ENCODE data around the gene TPCN2.

Gene TPCN2

GRCh38 chr11:69063652-69064260 lies 15.0 kb downstream of the TPCN2 start:
- no peaks in the 10 kb centered on the region for H3K27me3 ChIP-seq (replicated peaks)
- H3K36me3 ChIP-seq (replicated peaks) = no peaks in the 10 kb centered on the region
- no peak overlapping the region for H3K4me3 ChIP-seq (ENCODE audit: low read depth, low read length)
- DNase-seq = no peak
- no peak overlapping the region for H3K27ac ChIP-seq
- no peak for TF ChIP-seq CTCF (IDR thresholded peaks at IDR 0.05; ENCODE audit: low read depth, low read length, missing control alignments)
- in situ Hi-C loops (cut with HindIII; ENCODE audit: low pct_ligation_motif_present, low sequenced_read_pairs) = no loop called here

GRCh38 chr11:69064394-69064957 lies 15.7 kb downstream of the TPCN2 start:
- DNase-seq = no peak
- no peak overlapping the region for H3K27ac ChIP-seq
- H3K4me3 ChIP-seq (ENCODE audit: low read depth, low read length) = no peak overlapping the region
- H3K27me3 ChIP-seq (replicated peaks) = no peaks in the 10 kb centered on the region
- in situ Hi-C loops (cut with HindIII; ENCODE audit: low pct_ligation_motif_present, low sequenced_read_pairs) = no loop called here
- no peak for TF ChIP-seq CTCF (IDR thresholded peaks at IDR 0.05; ENCODE audit: low read depth, low read length, missing control alignments)
- H3K36me3 ChIP-seq (replicated peaks) = no peaks in the 10 kb centered on the region

- in situ Hi-C loops (cut with HindIII; ENCODE audit: low pct_ligation_motif_present, low sequenced_read_pairs) = no loop called here
Measured at GRCh38 chr11:69065147-69065710, 16.5 kb downstream of the TPCN2 start.

GRCh38 chr11:69066122-69067112 lies 17.7 kb downstream of the TPCN2 start:
- H3K4me3 ChIP-seq (ENCODE audit: low read depth, low read length) = no peak overlapping the region
- in situ Hi-C loops (cut with HindIII; ENCODE audit: low pct_ligation_motif_present, low sequenced_read_pairs) = no loop called here
- no peak overlapping the region for H3K27ac ChIP-seq
- TF ChIP-seq CTCF (IDR thresholded peaks at IDR 0.05; ENCODE audit: low read depth, low read length, missing control alignments) = no peak
- H3K36me3 ChIP-seq (replicated peaks) = no peaks in the 10 kb centered on the region
- DNase-seq = no peak
- H3K27me3 ChIP-seq (replicated peaks) = no peaks in the 10 kb centered on the region

More at GRCh38 chr11:69065147-69065710, 16.5 kb downstream of the TPCN2 start:
- no peak for DNase-seq
- H3K27me3 ChIP-seq (replicated peaks) = no peaks in the 10 kb centered on the region
- no peak overlapping the region for H3K27ac ChIP-seq
- no peak for TF ChIP-seq CTCF (IDR thresholded peaks at IDR 0.05; ENCODE audit: low read depth, low read length, missing control alignments)
- no peak overlapping the region for H3K4me3 ChIP-seq (ENCODE audit: low read depth, low read length)
- no peaks in the 10 kb centered on the region for H3K36me3 ChIP-seq (replicated peaks)

- TF ChIP-seq CTCF (IDR thresholded peaks at IDR 0.05; ENCODE audit: low read depth, low read length, missing control alignments) = no peak
- no peaks in the 10 kb centered on the region for H3K27me3 ChIP-seq (replicated peaks)
- no peak for DNase-seq
- H3K27ac ChIP-seq = no peak overlapping the region
- H3K36me3 ChIP-seq (replicated peaks) = no peaks in the 10 kb centered on the region
- in situ Hi-C loops (cut with HindIII; ENCODE audit: low pct_ligation_motif_present, low sequenced_read_pairs) = no loop called here
- no peak overlapping the region for H3K4me3 ChIP-seq (ENCODE audit: low read depth, low read length)
Measured at GRCh38 chr11:69067200-69067599, 18.5 kb downstream of the TPCN2 start.
